AG10803 (cell line): ENCODE results near the gene PGM1.

Experiments used
- DNase-seq: peaks from one replicate; pipeline ENCODE4 v3.0.0; 2010; ENCODE audit warnings: low read depth
- H3K4me3 ChIP-seq: 2 replicates; pipeline ENCODE4 v1.5.1; 2011; ENCODE audit warnings: mild to moderate bottlenecking, low read length, control low read depth
- CTCF ChIP-seq: conservative IDR thresholded peaks from 2 replicates; pipeline ENCODE4 v1.5.1; 2011; ENCODE audit warnings: mild to moderate bottlenecking, low read length, control low read depth, inconsistent platforms

The PGM1 gene

GRCh38 chr1:63682936-63683335 lies 89.7 kb downstream of the PGM1 start:
- DNase-seq = no peak
- H3K4me3 ChIP-seq = no peak overlapping the region
- TF ChIP-seq CTCF = no peak

- no peak for TF ChIP-seq CTCF
- no peak for DNase-seq
- H3K4me3 ChIP-seq = no peak overlapping the region
Observed at GRCh38 chr1:63683759-63684158, 90.5 kb downstream of the PGM1 start.

GRCh38 chr1:63686696-63687095 lies 93.5 kb downstream of the PGM1 start:
- no peak for DNase-seq
- TF ChIP-seq CTCF = no peak
- H3K4me3 ChIP-seq = no peak overlapping the region

- no peak for TF ChIP-seq CTCF
- H3K4me3 ChIP-seq = no peak overlapping the region
- DNase-seq = peak; percentile 82
Observed at GRCh38 chr1:63688302-63688890, 95.2 kb downstream of the PGM1 start.

GRCh38 chr1:63690966-63691700 lies 97.9 kb downstream of the PGM1 start:
- no peak overlapping the region for H3K4me3 ChIP-seq
- peak; percentile 25 for DNase-seq
- TF ChIP-seq CTCF = no peak

GRCh38 chr1:63691701-63692425 lies 98.7 kb downstream of the PGM1 start:
- TF ChIP-seq CTCF = peak; percentile 92
- peak; percentile 96 for DNase-seq
- H3K4me3 ChIP-seq = no peak overlapping the region
